NCI-H1694 (cell line): ENCODE results near the gene PNMA6E.

ENCODE experiments used
- DNase-seq: peaks from one replicate; lab custom pipeline; 2025; lab: John Stamatoyannopoulos, UW

Gene PNMA6E

DNA sequence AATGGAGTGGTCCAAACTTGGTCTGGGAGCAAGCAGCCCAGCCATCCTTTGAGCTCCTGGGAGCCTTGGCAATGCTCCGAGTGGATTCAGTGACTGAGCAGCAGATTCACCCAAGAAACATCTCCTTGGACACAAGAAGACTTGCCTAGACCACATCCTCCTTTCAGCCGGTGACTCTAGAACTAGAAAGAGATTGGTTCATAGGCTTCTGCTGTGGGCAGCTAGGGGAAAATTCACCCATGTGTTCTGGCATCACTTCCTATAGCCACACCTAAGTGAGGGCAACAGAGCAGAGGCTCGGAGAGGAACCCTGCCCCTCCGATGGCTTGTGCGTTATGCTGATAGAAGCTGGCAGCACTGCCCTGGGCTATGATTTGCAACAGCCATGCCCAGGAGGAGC, 51.2 kb downstream of the PNMA6E start:
- DNase-seq: no peak

DNA sequence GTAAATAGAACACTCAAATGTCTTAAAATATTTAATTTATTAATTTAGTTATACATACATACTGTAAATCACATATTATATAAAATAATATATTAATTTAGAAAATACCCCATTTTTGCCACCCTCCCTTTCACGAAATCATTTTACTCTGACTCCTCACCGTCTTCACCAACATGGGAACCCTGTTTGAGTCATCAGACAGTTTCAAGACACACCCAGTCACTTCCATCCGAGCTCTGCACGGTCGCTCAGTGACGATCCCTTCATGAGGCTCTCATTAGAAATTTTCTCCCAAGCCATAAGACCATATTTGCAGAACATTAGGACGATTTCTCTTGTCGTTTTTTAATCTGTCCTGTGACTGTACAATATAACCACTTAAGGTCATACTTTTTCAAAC, 52.7 kb downstream of the PNMA6E start:
- DNase-seq: no peak

DNA sequence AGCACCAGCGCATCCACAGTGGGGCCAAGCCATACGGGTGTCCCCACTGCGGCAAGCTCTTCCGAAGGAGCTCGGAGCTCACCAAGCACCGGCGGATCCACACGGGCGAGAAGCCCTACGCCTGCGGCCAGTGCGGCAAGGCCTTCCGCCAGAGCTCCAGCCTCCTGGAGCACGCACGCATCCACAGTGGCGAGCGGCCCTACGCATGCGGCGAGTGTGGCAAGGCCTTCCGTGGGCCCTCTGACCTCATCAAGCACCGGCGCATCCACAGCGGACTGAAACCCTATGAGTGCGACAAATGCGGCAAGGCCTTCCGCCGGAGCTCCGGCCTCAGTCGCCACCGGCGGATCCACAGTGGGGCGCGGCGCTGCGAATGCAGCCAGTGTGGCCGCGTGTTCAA, 53.6 kb downstream of the PNMA6E start:
- DNase-seq: no peak
